ENCODE measurements around the gene PRPF8. TPM values are rescaled to one million over a fixed set of nuclear protein-coding genes. Genes with fewer than 3 reads are reported as not detected.

PRPF8 gene
- total RNA-seq, 1 experiment from 2014 or later, result 398 TPM

DNA sequence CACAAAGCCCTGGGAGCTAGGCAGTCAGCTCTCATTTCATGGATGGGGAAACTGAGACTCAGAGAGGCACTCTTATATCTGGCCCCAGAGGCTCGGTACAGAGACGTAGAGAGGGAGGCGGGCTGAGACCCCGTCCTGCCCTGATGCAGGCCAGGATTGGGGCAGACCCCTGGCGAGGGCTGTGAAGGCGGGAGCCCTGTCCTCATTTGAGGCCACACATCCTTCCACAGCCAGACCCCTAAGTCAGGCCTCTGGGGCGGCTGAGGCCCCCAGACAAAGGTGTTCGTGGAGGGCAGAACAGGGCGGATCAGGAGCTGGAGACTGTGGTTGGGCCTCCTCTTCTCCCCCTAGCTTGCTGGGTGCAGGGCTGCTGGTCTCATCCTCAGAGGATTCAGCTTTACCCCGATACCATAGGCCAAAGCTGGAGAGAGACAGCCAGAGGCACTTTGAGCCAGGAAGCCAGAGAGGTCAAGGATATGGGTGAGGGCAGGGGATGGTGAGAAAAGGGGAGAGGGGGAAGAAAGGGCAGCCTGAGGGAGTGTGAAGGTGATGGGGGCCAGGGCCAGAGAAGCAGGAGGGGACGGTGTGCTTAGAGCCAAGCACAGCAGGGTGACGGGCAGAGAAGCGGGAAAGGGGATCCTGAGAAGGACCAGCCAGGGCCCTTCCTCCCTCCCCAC, 38.3 kb downstream of the PRPF8 start:
- H3K36me3 ChIP-seq (ENCODE audit: control insufficient read depth, insufficient read depth, low read length), result peaks cover 8% of the 10 kb centered on the region
- no peaks in the 10 kb centered on the region for H3K27me3 ChIP-seq (replicated peaks; ENCODE audit: control insufficient read depth, insufficient read depth, low read length)
- H3K4me1 ChIP-seq, result peaks cover 18% of the 10 kb centered on the region; the same call in 1 of the 2 replicates
- no peak for TF ChIP-seq CTCF (IDR thresholded peaks at IDR 0.05; ENCODE audit: insufficient read depth in 1 of 2, low read depth in 1 of 2, low read length in 1 of 2, severe bottlenecking in 1 of 2, unreplicated experiment in 1 of 2)
- Mint-ChIP-seq H3K4me3 (ENCODE audit: unreplicated experiment) (no peak overlapping the region), H3K36me3 (ENCODE audit: insufficient read depth, unreplicated experiment) (peaks cover 24% of the 10 kb centered on the region), H3K27me3 (ENCODE audit: insufficient read depth, unreplicated experiment) (no peaks in the 10 kb centered on the region), H3K27ac (ENCODE audit: unreplicated experiment) (peak overlapping the region; percentile 39), H3K4me1 (ENCODE audit: low read depth, unreplicated experiment) (peaks cover 2% of the 10 kb centered on the region), H3K9me3 (ENCODE audit: unreplicated experiment) (no peaks in the 10 kb centered on the region)
- BruUV-seq (replicated peaks), result no TSS peak
- no peak for DNase-seq
- H3K9me3 ChIP-seq, result no peaks in the 10 kb centered on the region
- intact Hi-C loops (cut with micrococcal nuclease; ENCODE audit: unreplicated experiment), result no loop called here
- H3K4me3 ChIP-seq (ENCODE audit: low read depth, low read length), result no peak overlapping the region
- ChIA-PET POLR2A (interaction anchor here (0.6 kb wide), 1 partner anchor 124 kb away, joined by 4 read pairs; no protein-coding TSS in a partner anchor), CTCF (no interaction called here)

GRCh38 chr17:1645207-1646171, 39.2 kb downstream of the PRPF8 start, which contains the start of gene SCARF1:
Gene SCARF1, minus strand, starts transcription at chr17:1645732. Its CDS starts 35 bp downstream, at chr17:1645697.
- Mint-ChIP-seq H3K27me3 (ENCODE audit: insufficient read depth, unreplicated experiment) (no peaks in the 10 kb centered on the region), H3K4me1 (ENCODE audit: low read depth, unreplicated experiment) (no peaks in the 10 kb centered on the region), H3K9me3 (ENCODE audit: unreplicated experiment) (no peaks in the 10 kb centered on the region), H3K27ac (ENCODE audit: unreplicated experiment) (peak within 1 kb of the TSS; percentile 39), H3K36me3 (ENCODE audit: insufficient read depth, unreplicated experiment) (peaks cover 15% of the 10 kb centered on the region), H3K4me3 (ENCODE audit: unreplicated experiment) (peak within 1 kb of the TSS; percentile 79)
- Histone ChIP-seq H3K27me3 (replicated peaks; ENCODE audit: control insufficient read depth, insufficient read depth, low read length) (no peaks in the 10 kb centered on the region), H3K36me3 (ENCODE audit: control insufficient read depth, insufficient read depth, low read length) (peaks cover under 1% of the 10 kb centered on the region; the same call in 1 of the 2 replicates), H3K4me1 (peaks cover 18% of the 10 kb centered on the region; the same call in 1 of the 2 replicates), H3K4me3 (ENCODE audit: low read depth, low read length) (no peak within 1 kb of the TSS), H3K9me3 (no peaks in the 10 kb centered on the region)
- BruUV-seq (replicated peaks), result no TSS peak
- no peak for TF ChIP-seq CTCF (IDR thresholded peaks at IDR 0.05; ENCODE audit: insufficient read depth in 1 of 2, low read depth in 1 of 2, low read length in 1 of 2, severe bottlenecking in 1 of 2, unreplicated experiment in 1 of 2)
- ChIA-PET CTCF (interaction anchor here (0.6 kb wide), 1 partner anchor 124 kb away, joined by 3 read pairs; no protein-coding TSS in a partner anchor), POLR2A (interaction anchor here (0.6 kb wide), 1 partner anchor 125 kb away, joined by 4 read pairs; no protein-coding TSS in a partner anchor)
- no peak for DNase-seq
- intact Hi-C loops (cut with micrococcal nuclease; ENCODE audit: unreplicated experiment), result no loop called here
